Dedifferentiated amniotic fluid mesenchymal stem cell (primary cell): ENCODE data around the gene COA5.

ENCODE experiments used
- DNase-seq: peaks from one replicate; pipeline ENCODE4 v3.0.0-alpha.2; 2016; ENCODE audit errors: extremely low spot score

COA5 gene

DNA sequence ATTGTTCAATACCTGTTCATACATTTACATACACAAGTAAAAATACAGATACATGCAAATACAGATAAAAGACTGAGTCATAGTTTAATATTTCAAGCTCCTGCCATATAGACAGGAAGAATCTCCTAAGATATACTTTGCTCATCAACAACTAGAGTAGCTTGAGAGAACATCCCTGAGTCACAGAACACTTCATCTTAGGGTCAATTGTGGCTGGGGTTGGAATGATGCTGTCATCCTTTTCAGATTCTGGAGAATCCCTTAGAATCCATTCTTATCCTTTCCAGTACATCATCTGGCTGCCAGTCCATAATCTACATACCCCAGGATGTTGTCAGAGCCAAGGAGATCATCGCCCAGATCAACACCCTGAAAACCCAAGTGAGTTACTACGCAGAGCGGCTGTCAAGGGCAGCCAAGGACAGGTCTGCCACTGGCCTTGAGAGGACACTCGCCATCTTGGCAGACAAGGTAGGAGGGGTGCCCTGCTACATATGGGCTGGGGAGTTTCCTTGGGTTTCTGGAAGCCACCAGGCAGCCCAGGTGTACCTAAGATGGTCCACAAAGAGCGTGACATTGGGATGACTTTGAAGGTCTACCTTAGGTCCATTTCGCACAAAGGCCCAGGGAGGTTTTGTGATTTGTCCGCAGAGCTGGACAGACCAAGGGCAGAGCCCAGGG, 55.7 kb downstream of the COA5 start:
- DNase-seq, result no peak

- DNase-seq, result no peak
Measured at GRCh38 chr2:98551316-98551715, 57.0 kb downstream of the COA5 start.

- no peak for DNase-seq
Measured at GRCh38 chr2:98550165-98550564, 58.1 kb downstream of the COA5 start.
